NCI-H510A treated with DMSO at 0.1 percent for 48 hours (cell line): ENCODE data around the gene RBPMS2.
"Not testable (repeated sequence)": the region's sequence is repeated elsewhere in the genome, so short reads cannot be mapped to it uniquely, and the experiment has no call there.

Experiments
- DNase-seq: peaks from one replicate; lab custom pipeline; 2025; lab: John Stamatoyannopoulos, UW

The RBPMS2 gene

DNA sequence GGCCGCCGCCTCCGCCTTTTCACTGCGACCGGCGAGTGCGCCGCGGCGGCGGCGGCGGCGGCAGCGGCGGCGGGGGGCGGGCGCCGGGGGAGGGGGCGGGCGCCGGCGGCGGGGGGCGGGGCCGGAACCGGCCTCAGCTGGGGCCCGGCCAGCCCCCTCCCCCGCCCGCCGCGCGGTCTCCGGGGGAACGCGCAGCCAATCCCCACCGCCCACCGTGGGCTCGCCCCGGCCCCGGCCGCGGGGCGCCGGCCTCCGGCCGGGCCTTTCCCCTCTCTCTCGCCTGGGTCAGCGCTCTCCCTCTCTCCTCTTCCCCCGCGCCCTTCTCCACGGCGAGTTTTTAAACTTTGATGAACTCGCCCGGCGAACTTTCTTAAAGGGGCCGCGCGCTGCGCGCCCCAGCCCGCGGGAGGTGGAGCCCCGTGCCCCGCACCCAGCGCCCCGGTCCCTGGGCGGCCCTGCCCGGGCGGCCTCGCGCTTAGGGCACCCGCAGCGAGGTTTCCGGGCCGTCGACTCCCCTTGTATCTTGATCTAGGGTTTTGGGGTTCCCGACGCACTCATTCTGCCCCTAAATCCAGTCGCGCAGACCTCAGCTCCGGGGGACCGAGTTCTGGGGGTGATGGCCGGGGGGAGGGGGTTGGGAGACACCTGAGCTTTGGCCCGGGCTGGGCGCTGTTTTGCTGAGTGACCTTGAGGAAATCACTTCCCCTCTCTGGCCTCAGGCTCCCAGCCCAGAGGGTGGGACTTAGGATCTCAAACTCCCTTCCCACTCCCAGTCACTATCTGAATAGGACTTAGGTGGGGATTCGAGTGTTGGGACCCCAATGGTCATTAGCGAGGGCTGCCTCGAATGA, at the start of gene RBPMS2:
Gene RBPMS2, minus strand, starts transcription at position 39 of the 851 bp plus-strand sequence. CDS start 270 bp downstream, outside the sequence.
- no peak for DNase-seq

- DNase-seq: no peak
Observed at GRCh38 chr15:64824929-64825430, 49.6 kb upstream of the RBPMS2 start.

DNA sequence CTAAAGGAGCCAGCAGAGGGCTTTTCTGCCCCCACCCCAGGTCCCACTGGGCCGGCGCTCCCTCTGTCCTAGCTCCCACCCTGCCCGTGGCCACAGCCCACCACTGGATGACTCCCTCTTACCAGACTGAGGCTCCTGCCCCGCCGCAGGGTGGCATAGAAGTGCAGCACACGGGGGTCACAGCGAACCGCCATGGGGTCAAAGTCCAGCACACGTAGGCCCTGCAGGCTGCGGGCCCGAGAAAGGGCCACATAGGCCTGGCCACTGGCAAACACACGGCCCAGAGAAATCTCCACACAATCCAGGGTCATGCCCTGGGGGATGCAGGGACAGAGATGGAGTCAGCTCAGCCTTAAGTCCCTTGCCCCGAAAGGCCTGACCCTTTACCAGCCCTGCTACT, 41.1 kb upstream of the RBPMS2 start:
- DNase-seq: no peak

- not testable (repeated sequence) for DNase-seq
Observed at GRCh38 chr15:64814965-64815364, 39.6 kb upstream of the RBPMS2 start.

DNA sequence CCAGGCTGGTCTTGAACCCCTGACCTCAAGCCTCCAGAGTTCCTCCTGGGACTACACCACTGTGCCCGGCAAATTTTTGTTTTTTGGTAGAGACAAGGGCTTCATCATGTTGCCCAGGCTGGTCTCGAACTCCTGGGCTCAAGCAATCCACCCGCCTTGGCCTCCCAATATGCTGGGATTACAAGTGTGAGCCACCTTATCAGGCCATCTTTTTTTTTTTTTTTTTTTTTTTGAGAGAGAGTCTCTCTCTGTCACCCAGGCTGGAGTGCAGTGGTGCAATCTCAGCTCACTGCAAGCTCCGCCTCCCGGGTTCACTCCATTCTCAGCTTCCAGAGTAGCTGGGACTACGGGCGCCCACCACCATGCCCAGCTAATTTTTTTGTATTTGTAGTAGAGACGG, 38.9 kb upstream of the RBPMS2 start:
- DNase-seq: not testable (repeated sequence)

- DNase-seq: peak; percentile 3
Observed at GRCh38 chr15:64813075-64813474, 37.7 kb upstream of the RBPMS2 start.

- no peak for DNase-seq
Observed at GRCh38 chr15:64810497-64811326, 35.3 kb upstream of the RBPMS2 start.

GRCh38 chr15:64809649-64810496, 34.5 kb upstream of the RBPMS2 start:
- peak; percentile 62 for DNase-seq

GRCh38 chr15:64808785-64809453, 33.5 kb upstream of the RBPMS2 start:
- no peak for DNase-seq

DNA sequence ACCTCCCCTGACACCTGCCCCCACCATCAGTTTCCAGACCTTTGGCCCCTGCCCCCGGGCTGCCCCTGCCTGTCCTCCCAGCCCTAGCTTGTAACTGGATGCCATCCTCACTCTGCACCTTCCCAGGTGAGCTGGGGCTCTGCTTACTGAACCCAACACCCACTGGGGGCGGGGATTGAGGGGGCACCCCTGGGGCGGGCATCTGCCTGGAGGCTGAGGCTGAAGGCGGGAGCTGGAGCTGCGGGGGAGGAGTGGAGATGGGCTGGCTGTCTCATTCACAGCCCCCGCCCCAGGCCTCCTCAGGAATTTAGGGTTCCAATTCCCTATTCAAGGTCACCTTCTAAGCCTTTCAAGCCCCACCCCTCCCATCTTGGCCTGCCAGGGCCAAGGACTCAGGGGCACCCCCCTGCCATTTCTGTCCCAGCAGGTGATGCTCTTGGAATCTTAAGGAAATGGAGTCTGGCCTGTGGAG, 32.4 kb upstream of the RBPMS2 start:
- DNase-seq: no peak

- no peak for DNase-seq
Observed at GRCh38 chr15:64807051-64807749, 31.8 kb upstream of the RBPMS2 start.

DNA sequence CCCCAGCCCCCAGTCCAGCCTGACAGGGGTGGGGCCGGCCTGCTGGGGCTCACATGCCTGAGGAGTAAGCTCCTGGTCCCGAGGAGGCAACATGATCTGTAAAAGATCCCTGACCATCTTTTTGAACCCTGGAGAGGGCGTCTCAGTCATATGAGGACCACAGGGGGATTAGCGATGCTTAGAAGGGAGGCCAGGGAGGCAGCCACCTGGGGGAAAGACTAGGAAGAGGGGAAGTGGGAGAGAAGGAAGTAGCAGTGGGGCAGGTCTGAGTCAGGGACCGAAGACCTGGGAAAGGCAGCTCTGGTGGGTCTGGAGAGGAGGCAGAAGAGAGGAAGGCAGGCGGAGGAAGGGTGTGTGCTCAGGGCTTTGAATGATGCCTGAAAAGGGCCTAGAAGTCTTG, 31.1 kb upstream of the RBPMS2 start:
- DNase-seq: no peak

DNA sequence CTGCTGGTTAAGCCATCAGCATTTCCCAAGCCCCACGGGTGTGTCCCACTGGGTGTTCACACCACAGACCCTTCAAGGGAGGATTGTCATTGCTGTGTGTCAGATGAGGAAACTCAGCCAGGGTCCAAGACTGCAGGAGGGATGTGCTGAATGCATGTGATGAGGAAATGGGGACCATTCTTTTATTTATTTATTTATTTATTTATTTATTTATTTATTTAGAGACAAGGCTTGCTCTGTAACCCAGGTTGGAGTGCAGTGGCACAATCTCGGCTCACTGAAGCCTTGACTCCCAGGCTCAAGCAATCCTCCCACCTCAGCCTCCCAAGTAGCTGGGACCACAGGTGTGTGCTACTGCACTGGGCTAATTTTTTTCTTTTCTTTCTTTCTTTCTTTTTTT, 29.2 kb upstream of the RBPMS2 start:
- DNase-seq: no peak

GRCh38 chr15:64803526-64803925, 28.1 kb upstream of the RBPMS2 start:
- DNase-seq: no peak

GRCh38 chr15:64800476-64800875, 25.1 kb upstream of the RBPMS2 start:
- DNase-seq: no peak

- DNase-seq: not testable (repeated sequence)
Observed at GRCh38 chr15:64798905-64799304, 23.5 kb upstream of the RBPMS2 start.

GRCh38 chr15:64795921-64796320, 20.5 kb upstream of the RBPMS2 start:
- not testable (repeated sequence) for DNase-seq

DNA sequence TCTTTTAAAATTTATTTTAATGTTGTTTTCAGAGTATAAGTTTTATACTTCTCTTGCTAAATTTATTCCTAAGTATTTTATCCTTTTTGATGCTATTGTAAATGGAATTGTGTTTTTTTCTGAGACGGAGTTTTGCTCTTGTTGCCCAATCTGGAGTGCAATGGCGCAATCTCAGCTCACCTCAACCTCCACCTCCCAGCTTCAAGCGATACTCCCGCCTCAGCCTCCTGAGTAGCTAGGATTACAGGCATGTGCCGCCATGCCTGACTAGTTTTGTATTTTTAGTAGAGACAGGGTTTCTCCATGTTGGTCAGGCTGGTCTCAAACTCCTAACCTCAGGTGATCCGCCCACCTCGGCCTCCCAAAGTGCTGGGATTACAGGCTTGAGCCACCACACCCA, 19.9 kb upstream of the RBPMS2 start:
- DNase-seq: not testable (repeated sequence)

DNA sequence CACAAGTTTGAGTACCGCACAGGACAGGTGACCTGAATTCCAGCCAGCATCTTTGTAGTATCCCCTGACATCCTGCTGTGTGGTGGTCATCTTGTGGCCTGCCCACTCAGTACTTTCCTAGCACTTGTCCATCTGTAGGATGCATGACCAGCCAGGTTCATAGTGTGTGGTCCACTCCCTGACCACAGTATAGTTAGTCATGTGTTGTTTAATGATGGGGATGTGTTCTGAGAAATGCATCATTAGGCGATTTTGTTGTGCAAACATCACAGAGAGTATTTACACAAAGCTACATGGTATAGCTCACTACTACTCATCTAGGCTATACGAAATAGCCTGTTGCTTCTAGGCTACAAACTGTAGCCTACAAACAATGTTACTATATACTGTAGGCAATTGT, 16.9 kb upstream of the RBPMS2 start:
- no peak for DNase-seq

- no peak for DNase-seq
Observed at GRCh38 chr15:64791401-64791800, 16.0 kb upstream of the RBPMS2 start.

DNA sequence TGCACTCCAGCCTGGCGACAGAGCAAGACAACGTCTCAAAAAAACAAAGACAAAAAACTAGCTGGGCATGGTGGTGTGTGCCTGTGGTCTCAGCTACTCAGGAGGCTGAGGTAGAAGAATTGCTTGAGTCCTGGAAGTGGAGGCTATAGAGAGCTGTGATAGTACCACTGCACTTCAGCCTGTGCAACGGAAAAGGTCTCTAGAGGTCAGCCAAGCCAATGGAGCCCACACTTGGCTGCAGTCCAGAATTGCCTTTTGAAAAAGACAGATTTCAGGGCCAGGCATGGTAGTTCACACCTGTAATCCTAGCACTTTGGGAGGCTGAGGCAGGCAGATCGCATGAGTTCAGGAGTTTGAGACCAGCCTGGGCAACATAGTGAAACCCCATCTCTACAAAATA, 8.4 kb upstream of the RBPMS2 start:
- no peak for DNase-seq
